Suprapubic skin (tissue), 3 donors: ENCODE measurements around the gene PHKB.

Experiments used
- CTCF ChIP-seq, 2 donors: fragments of 200-600 bp in 1 of 2; fragments of 450-650 bp in 1 of 2; sonication (generic) in 1 of 2; IDR thresholded peaks; one replicate each; pipeline ENCODE4 v1.5.1; 2016 to 2019; ENCODE audit warnings: antibody characterized with exemption in 2 of 2, mild to moderate bottlenecking in 1 of 2, moderate library complexity in 1 of 2
- EP300 ChIP-seq: sonication (generic); formaldehyde crosslinking; IDR thresholded peaks from one replicate; pipeline ENCODE4 v1.6.1; 2017; ENCODE audit warnings: antibody characterized with exemption
- POLR2A ChIP-seq, 2 donors: fragments of 450-650 bp; IDR thresholded peaks; one replicate each; pipeline ENCODE4 v1.6.1; 2017; ENCODE audit warnings: antibody characterized with exemption in 2 of 2, mild to moderate bottlenecking in 2 of 2, moderate library complexity in 2 of 2

GRCh38 chr16:47413041-47413440 lies 48.1 kb upstream of the PHKB start:
- TF ChIP-seq CTCF (IDR thresholded peaks at IDR 0.05) (no peak), POLR2A (IDR thresholded peaks at IDR 0.05) (no peak), EP300 (no peak)
